WTC11 (cell line): ENCODE results near the gene PLP2. TPM values are rescaled to one million over a fixed set of nuclear protein-coding genes. Genes with fewer than 3 reads are reported as not detected.

ENCODE experiments used
- ATAC-seq: fragments of 200-7000 bp; cut with Tn5 transposase; 2 replicates; pipeline ENCODE4 v1.10.0; 2021; ENCODE audit warnings: mild to moderate bottlenecking, moderate library complexity
- CTCF ChIA-PET: fragments of 300-600 bp; sonication (Branson Sonifier 250); formaldehyde crosslinking; loops from one replicate; lab custom pipeline; 2021; ENCODE audit warnings: antibody characterized with exemption; lab: Charles Lee
- POLR2A ChIA-PET: fragments of 350-600 bp; sonication (Branson Sonifier 250); formaldehyde crosslinking; loops from one replicate; lab custom pipeline; 2021; ENCODE audit warnings: antibody characterized with exemption; lab: Charles Lee
- DNase-seq: peaks from one replicate; pipeline ENCODE4 v3.0.0; 2021; ENCODE audit warnings: low spot score
- H3K27ac Mint-ChIP-seq: 2 replicates; pipeline ENCODE4 v1.8.0; 2021; ENCODE audit warnings: mixed read lengths
- H3K27me3 Mint-ChIP-seq: 2 replicates; pipeline ENCODE4 v1.8.0; 2021; ENCODE audit warnings: low read depth, mild to moderate bottlenecking, moderate library complexity, mixed read lengths
- H3K36me3 Mint-ChIP-seq: 2 replicates; pipeline ENCODE4 v1.8.0; 2021; ENCODE audit warnings: mixed read lengths
- H3K4me1 Mint-ChIP-seq: 2 replicates; pipeline ENCODE4 v1.8.0; 2022; ENCODE audit warnings: mixed read lengths
- H3K4me3 Mint-ChIP-seq: 2 replicates; pipeline ENCODE4 v1.8.0; 2021; ENCODE audit warnings: mild to moderate bottlenecking, moderate library complexity, mixed read lengths
- H3K9me3 Mint-ChIP-seq: 2 replicates; pipeline ENCODE4 v1.8.0; 2021; ENCODE audit warnings: mixed read lengths
- ATF1 ChIP-seq: sonication (generic); formaldehyde crosslinking; IDR thresholded peaks from 2 replicates; pipeline ENCODE4 v1.8.1; 2023; ENCODE audit warnings: mild to moderate bottlenecking, moderate library complexity, missing genetic modification reagents
- ETV6 ChIP-seq: sonication (generic); formaldehyde crosslinking; IDR thresholded peaks from 2 replicates; pipeline ENCODE4 v1.8.1; 2022; ENCODE audit warnings: mild to moderate bottlenecking, missing genetic modification reagents
- FOXK1 ChIP-seq: sonication (generic); formaldehyde crosslinking; IDR thresholded peaks from 2 replicates; pipeline ENCODE4 v1.8.0; 2022; ENCODE audit warnings: mild to moderate bottlenecking, moderate library complexity, missing genetic modification reagents
- GABPB1 ChIP-seq: sonication (generic); formaldehyde crosslinking; IDR thresholded peaks from 2 replicates; pipeline ENCODE4 v1.8.1; 2023; ENCODE audit warnings: mild to moderate bottlenecking, missing genetic modification reagents
- GTF2I ChIP-seq: fragments of 250-450 bp; sonication (Bioruptor Pico); conservative IDR thresholded peaks from 2 replicates; pipeline ENCODE4 v1.4.0; 2021; ENCODE audit warnings: mild to moderate bottlenecking
- KAT7 ChIP-seq: sonication (generic); formaldehyde crosslinking; IDR thresholded peaks from 2 replicates; pipeline ENCODE4 v1.8.1; 2023; ENCODE audit warnings: missing genetic modification reagents, mild to moderate bottlenecking, borderline replicate concordance
- NFYB ChIP-seq: sonication (generic); formaldehyde crosslinking; conservative IDR thresholded peaks from 2 replicates; pipeline ENCODE4 v1.8.0; 2022; ENCODE audit warnings: low read depth, missing genetic modification reagents
- RORB ChIP-seq: fragments of 250-450 bp; sonication (Bioruptor Pico); IDR thresholded peaks from 2 replicates; pipeline ENCODE4 v1.9.0; 2021; ENCODE audit warnings: mild to moderate bottlenecking
- TCF7 ChIP-seq: sonication (generic); formaldehyde crosslinking; IDR thresholded peaks from 2 replicates; pipeline ENCODE4 v1.8.0; 2022; ENCODE audit warnings: mild to moderate bottlenecking, low read depth, missing genetic modification reagents, moderate library complexity
- TEAD4 ChIP-seq: sonication (generic); formaldehyde crosslinking; IDR thresholded peaks from 2 replicates; pipeline ENCODE4 v1.8.0; 2022; ENCODE audit warnings: mild to moderate bottlenecking, missing genetic modification reagents
- ZNF219 ChIP-seq: sonication (generic); formaldehyde crosslinking; IDR thresholded peaks from 2 replicates; pipeline ENCODE4 v1.8.0; 2023; ENCODE audit warnings: missing genetic modification reagents, mild to moderate bottlenecking, borderline replicate concordance
- ZNF416 ChIP-seq: fragments of 250-450 bp; sonication (Bioruptor Pico); IDR thresholded peaks from 2 replicates; pipeline ENCODE4 v1.9.0; 2021; ENCODE audit warnings: mild to moderate bottlenecking, inconsistent platforms
- total RNA-seq: library from RNA; stranded (reverse); gene quantifications from 3 replicates; pipeline ENCODE4 v1.2.3, GENCODE V29; 2021
- TF ChIP-seq, protein P1 (sequence below): sonication (generic); formaldehyde crosslinking; IDR thresholded peaks from 2 replicates; pipeline ENCODE4 v1.8.1; 2023; ENCODE audit warnings: mild to moderate bottlenecking, missing genetic modification reagents, moderate library complexity
- TF ChIP-seq, protein P2 (sequence below): fragments of 250-450 bp; sonication (Bioruptor Pico); IDR thresholded peaks from 2 replicates; pipeline ENCODE4 v1.9.0; 2021; ENCODE audit warnings: moderate library complexity, mild to moderate bottlenecking, inconsistent platforms, borderline replicate concordance
- TF ChIP-seq, protein P3 (sequence below): sonication (generic); formaldehyde crosslinking; IDR thresholded peaks from 2 replicates; pipeline ENCODE4 v1.8.1; 2022; ENCODE audit warnings: mild to moderate bottlenecking, moderate library complexity, missing genetic modification reagents
- TF ChIP-seq, protein P4 (sequence below): sonication (generic); formaldehyde crosslinking; IDR thresholded peaks from 2 replicates; pipeline ENCODE4 v1.8.1; 2022; ENCODE audit warnings: low read depth, mild to moderate bottlenecking, moderate library complexity, missing genetic modification reagents, borderline replicate concordance
- TF ChIP-seq, protein P5 (sequence below): sonication (generic); formaldehyde crosslinking; IDR thresholded peaks from 2 replicates; pipeline ENCODE4 v1.8.0; 2022; ENCODE audit warnings: mild to moderate bottlenecking, missing genetic modification reagents
- TF ChIP-seq, protein P6 (sequence below): sonication (generic); formaldehyde crosslinking; IDR thresholded peaks from 2 replicates; pipeline ENCODE4 v1.8.1; 2022; ENCODE audit warnings: missing genetic modification reagents, borderline replicate concordance
- TF ChIP-seq, protein P7 (sequence below): sonication (generic); formaldehyde crosslinking; conservative IDR thresholded peaks from 2 replicates; pipeline ENCODE4 v1.8.1; 2023; ENCODE audit warnings: mild to moderate bottlenecking, low read depth, missing genetic modification reagents, moderate library complexity
- TF ChIP-seq, protein P8 (sequence below): fragments of 250-450 bp; sonication (Bioruptor Pico); IDR thresholded peaks from 2 replicates; pipeline ENCODE4 v2.1.2; 2022; ENCODE audit warnings: mild to moderate bottlenecking, moderate library complexity
- TF ChIP-seq, protein P9 (sequence below): fragments of 200-600 bp; IDR thresholded peaks from 2 replicates; pipeline ENCODE4 v1.8.0; 2022; ENCODE audit warnings: antibody characterized with exemption

PLP2 gene
- total RNA-seq, 1 experiment from 2014 or later: 12.4 TPM

DNA sequence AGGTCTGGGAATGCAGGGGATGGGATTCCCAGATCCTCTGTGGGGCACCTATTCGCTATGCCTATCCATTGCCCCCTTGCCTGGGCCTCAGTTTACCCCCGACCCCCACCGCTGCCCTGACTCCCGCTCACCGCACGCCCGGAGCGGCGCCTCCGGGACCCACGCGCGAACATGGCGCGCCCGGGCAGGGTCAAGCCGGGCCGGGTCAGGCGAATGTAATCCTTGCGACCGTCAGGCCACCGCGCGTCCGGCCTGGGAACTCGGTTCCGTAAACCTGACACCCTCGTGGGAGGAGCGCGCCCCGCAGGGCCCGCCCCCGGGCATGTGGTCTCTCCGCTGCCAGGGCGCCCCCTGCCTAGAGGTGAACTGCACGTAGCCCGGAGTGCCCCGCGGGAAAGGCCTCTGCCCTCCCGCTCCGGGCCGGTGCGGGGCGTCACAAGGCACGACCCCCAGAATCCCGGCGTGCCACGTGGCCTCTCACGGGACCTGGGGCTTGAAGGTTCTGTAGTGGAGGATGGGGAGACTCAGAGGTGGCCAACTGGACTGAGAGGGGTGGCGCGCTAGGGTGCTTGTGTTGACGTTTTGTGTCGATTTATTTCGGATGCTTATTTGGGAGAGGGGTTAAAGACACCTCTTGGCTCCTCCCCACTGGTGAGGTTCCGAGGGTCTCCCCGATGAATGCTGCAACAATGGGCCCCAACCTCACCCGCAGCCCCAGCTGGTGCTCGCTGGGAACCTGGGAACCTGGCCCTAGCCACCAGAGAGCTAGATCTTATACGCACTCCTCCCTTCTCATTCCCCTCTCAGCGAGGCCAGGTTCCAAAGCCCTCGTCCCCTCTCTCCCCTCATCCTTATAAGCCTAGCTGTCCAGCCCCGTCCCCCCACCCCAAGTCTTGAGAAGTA lies 14.7 kb downstream of the PLP2 start, which contains the start of gene PRICKLE3:
PRICKLE3 (minus strand) TSS at position 249 of the 903 bp plus-strand sequence; CDS start at position 173, 76 bp downstream.
- DNase-seq: peak; percentile 82
- ChIA-PET CTCF (interaction anchor here (0.6 to 1.0 kb wide), 3 partner anchors 20 to 77 kb away, joined by 4 to 6 read pairs (median 6); no protein-coding TSS in a partner anchor), POLR2A (interaction anchor here (0.6 to 0.9 kb wide), 2 partner anchors 24 to 55 kb away, joined by 3 to 6 read pairs; no protein-coding TSS in a partner anchor)
- H3K9me3 Mint-ChIP-seq: no peaks in the 10 kb centered on the region
- no peak for ATAC-seq
- H3K4me1 Mint-ChIP-seq: peaks cover 22% of the 10 kb centered on the region
- peak within 1 kb of the TSS; percentile 77 for H3K4me3 Mint-ChIP-seq
- peaks cover 7% of the 10 kb centered on the region for H3K36me3 Mint-ChIP-seq
- H3K27me3 Mint-ChIP-seq: no peaks in the 10 kb centered on the region; the same call in 1 of the 2 replicates
- peak within 1 kb of the TSS; percentile 95 for H3K27ac Mint-ChIP-seq
- TF ChIP-seq ZNF416 (no peak), RORB (no peak), TEAD4 (CRISPR knock-in tag) (no peak), TCF7 (CRISPR knock-in tag) (no peak), GTF2I (CRISPR knock-in tag) (no peak), ZNF219 (no peak), ATF1 (CRISPR knock-in tag) (no peak), ETV6 (CRISPR knock-in tag) (no peak), KAT7 (CRISPR knock-in tag) (no peak), NFYB (CRISPR knock-in tag) (no peak), GABPB1 (no peak), FOXK1 (CRISPR knock-in tag) (peak; percentile 61)
- TF ChIP-seq, protein P1, sequence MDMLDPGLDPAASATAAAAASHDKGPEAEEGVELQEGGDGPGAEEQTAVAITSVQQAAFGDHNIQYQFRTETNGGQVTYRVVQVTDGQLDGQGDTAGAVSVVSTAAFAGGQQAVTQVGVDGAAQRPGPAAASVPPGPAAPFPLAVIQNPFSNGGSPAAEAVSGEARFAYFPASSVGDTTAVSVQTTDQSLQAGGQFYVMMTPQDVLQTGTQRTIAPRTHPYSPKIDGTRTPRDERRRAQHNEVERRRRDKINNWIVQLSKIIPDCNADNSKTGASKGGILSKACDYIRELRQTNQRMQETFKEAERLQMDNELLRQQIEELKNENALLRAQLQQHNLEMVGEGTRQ (CRISPR knock-in tag): peak; percentile 78
- TF ChIP-seq, protein P2, sequence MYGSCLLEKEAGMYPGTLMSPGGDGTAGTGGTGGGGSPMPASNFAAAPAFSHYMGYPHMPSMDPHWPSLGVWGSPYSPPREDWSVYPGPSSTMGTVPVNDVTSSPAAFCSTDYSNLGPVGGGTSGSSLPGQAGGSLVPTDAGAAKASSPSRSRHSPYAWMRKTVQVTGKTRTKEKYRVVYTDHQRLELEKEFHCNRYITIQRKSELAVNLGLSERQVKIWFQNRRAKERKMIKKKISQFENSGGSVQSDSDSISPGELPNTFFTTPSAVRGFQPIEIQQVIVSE: no peak
- TF ChIP-seq, protein P3, sequence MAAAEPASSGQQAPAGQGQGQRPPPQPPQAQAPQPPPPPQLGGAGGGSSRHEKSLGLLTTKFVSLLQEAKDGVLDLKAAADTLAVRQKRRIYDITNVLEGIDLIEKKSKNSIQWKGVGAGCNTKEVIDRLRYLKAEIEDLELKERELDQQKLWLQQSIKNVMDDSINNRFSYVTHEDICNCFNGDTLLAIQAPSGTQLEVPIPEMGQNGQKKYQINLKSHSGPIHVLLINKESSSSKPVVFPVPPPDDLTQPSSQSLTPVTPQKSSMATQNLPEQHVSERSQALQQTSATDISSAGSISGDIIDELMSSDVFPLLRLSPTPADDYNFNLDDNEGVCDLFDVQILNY (CRISPR knock-in tag): peak; percentile 63; the same call in 1 of the 2 replicates
- TF ChIP-seq, protein P4, sequence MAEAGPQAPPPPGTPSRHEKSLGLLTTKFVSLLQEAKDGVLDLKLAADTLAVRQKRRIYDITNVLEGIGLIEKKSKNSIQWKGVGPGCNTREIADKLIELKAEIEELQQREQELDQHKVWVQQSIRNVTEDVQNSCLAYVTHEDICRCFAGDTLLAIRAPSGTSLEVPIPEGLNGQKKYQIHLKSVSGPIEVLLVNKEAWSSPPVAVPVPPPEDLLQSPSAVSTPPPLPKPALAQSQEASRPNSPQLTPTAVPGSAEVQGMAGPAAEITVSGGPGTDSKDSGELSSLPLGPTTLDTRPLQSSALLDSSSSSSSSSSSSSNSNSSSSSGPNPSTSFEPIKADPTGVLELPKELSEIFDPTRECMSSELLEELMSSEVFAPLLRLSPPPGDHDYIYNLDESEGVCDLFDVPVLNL (CRISPR knock-in tag): no peak
- TF ChIP-seq, protein P5, sequence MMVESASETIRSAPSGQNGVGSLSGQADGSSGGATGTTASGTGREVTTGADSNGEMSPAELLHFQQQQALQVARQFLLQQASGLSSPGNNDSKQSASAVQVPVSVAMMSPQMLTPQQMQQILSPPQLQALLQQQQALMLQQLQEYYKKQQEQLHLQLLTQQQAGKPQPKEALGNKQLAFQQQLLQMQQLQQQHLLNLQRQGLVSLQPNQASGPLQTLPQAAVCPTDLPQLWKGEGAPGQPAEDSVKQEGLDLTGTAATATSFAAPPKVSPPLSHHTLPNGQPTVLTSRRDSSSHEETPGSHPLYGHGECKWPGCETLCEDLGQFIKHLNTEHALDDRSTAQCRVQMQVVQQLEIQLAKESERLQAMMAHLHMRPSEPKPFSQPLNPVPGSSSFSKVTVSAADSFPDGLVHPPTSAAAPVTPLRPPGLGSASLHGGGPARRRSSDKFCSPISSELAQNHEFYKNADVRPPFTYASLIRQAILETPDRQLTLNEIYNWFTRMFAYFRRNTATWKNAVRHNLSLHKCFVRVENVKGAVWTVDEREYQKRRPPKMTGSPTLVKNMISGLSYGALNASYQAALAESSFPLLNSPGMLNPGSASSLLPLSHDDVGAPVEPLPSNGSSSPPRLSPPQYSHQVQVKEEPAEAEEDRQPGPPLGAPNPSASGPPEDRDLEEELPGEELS (CRISPR knock-in tag): 0 out of 2 replicates have a peak, but pooled peaks have one; percentile 27
- TF ChIP-seq, protein P6, sequence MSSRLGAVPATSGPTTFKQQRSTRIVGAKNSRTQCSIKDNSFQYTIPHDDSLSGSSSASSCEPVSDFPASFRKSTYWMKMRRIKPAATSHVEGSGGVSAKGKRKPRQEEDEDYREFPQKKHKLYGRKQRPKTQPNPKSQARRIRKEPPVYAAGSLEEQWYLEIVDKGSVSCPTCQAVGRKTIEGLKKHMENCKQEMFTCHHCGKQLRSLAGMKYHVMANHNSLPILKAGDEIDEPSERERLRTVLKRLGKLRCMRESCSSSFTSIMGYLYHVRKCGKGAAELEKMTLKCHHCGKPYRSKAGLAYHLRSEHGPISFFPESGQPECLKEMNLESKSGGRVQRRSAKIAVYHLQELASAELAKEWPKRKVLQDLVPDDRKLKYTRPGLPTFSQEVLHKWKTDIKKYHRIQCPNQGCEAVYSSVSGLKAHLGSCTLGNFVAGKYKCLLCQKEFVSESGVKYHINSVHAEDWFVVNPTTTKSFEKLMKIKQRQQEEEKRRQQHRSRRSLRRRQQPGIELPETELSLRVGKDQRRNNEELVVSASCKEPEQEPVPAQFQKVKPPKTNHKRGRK (CRISPR knock-in tag): no peak
- TF ChIP-seq, protein P7, sequence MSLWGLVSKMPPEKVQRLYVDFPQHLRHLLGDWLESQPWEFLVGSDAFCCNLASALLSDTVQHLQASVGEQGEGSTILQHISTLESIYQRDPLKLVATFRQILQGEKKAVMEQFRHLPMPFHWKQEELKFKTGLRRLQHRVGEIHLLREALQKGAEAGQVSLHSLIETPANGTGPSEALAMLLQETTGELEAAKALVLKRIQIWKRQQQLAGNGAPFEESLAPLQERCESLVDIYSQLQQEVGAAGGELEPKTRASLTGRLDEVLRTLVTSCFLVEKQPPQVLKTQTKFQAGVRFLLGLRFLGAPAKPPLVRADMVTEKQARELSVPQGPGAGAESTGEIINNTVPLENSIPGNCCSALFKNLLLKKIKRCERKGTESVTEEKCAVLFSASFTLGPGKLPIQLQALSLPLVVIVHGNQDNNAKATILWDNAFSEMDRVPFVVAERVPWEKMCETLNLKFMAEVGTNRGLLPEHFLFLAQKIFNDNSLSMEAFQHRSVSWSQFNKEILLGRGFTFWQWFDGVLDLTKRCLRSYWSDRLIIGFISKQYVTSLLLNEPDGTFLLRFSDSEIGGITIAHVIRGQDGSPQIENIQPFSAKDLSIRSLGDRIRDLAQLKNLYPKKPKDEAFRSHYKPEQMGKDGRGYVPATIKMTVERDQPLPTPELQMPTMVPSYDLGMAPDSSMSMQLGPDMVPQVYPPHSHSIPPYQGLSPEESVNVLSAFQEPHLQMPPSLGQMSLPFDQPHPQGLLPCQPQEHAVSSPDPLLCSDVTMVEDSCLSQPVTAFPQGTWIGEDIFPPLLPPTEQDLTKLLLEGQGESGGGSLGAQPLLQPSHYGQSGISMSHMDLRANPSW (CRISPR knock-in tag): no peak
- TF ChIP-seq, protein P8, sequence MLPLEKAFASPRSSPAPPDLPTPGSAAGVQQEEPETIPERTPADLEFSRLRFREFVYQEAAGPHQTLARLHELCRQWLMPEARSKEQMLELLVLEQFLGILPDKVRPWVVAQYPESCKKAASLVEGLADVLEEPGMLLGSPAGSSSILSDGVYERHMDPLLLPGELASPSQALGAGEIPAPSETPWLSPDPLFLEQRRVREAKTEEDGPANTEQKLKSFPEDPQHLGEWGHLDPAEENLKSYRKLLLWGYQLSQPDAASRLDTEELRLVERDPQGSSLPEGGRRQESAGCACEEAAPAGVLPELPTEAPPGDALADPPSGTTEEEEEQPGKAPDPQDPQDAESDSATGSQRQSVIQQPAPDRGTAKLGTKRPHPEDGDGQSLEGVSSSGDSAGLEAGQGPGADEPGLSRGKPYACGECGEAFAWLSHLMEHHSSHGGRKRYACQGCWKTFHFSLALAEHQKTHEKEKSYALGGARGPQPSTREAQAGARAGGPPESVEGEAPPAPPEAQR (CRISPR knock-in tag): no peak
- TF ChIP-seq, protein P9, sequence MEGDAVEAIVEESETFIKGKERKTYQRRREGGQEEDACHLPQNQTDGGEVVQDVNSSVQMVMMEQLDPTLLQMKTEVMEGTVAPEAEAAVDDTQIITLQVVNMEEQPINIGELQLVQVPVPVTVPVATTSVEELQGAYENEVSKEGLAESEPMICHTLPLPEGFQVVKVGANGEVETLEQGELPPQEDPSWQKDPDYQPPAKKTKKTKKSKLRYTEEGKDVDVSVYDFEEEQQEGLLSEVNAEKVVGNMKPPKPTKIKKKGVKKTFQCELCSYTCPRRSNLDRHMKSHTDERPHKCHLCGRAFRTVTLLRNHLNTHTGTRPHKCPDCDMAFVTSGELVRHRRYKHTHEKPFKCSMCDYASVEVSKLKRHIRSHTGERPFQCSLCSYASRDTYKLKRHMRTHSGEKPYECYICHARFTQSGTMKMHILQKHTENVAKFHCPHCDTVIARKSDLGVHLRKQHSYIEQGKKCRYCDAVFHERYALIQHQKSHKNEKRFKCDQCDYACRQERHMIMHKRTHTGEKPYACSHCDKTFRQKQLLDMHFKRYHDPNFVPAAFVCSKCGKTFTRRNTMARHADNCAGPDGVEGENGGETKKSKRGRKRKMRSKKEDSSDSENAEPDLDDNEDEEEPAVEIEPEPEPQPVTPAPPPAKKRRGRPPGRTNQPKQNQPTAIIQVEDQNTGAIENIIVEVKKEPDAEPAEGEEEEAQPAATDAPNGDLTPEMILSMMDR: no peak
